Myocyte (in vitro differentiated cells): ENCODE results near the gene KCNJ4. TPM values are rescaled to one million over a fixed set of nuclear protein-coding genes. Genes with fewer than 3 reads are reported as not detected.
"Not testable (repeated sequence)": the region's sequence is repeated elsewhere in the genome, so short reads cannot be mapped to it uniquely, and the experiment has no call there.

ENCODE experiments used
- DNase-seq: peaks from one replicate; pipeline ENCODE4 v3.0.0-alpha.2; 2012; ENCODE audit warnings: low read depth
- total RNA-seq: library from RNA; depleted of rRNA; stranded (reverse); fragments of >200 nt; gene quantifications from 2 replicates; pipeline ENCODE4 v1.2.3, GENCODE V29; 2014

The KCNJ4 gene
- total RNA-seq, 1 donor from 2014 or later = 0.05 TPM

DNA sequence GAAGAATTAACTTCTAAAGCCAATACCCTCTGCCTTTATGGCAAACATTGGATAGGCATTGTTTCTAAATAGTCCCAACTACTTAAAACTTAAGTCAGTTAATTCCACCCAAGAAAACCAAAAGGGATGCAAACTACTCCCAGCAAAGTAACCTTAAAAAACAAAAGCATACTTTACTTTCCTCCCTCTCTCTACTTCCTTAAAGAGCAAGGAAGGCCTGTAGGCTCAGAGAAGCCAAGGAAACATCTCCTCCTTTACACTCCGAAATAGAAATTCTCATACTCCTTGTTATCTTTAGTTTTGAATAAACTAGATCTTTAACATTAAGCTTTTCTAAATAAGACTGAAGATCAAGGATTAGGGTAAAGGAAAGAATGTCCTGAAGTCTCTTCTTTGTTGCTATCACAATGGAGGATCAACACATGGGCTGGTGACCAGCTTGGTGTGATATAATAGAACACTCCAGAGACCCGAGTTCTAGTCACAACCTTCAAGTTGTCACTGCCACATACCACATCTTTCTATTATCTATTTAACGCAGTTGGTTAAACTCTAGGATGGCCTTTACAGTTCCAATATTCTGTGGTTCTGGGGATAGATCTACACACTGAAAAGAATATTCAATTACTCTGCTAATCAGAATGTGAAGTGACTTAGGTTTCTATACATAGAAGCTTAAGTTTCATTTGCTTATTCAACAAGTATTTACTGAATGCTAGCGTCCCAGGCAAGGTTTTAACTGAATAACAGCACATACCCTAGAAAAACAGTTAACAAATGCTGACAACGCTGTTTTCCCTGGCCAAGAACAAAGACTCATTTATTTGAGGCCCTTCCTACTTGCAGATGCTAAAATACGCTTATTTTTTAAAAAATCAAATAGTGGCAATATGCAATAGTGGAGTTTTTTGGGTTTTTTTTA lies 66.2 kb downstream of the KCNJ4 start:
- not testable (repeated sequence) for DNase-seq

DNA sequence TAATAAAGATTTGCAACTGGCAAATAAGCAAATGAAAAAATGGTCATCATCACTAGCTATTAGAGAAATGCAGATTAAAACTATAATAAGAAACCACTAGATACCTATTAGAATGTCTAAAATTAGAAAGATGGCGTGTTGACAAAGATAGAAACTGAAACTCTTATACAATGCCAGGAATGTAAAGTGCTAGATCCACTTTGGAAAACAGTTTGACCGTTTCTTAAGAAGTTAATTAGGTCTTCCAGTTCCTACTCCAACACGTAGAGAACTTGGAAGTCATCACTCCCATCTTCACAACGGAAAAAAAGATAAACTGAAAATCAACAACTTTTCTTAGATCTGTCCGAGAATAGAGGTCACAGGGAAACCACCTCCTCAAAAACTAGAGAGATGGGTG lies 68.1 kb downstream of the KCNJ4 start:
- not testable (repeated sequence) for DNase-seq

DNA sequence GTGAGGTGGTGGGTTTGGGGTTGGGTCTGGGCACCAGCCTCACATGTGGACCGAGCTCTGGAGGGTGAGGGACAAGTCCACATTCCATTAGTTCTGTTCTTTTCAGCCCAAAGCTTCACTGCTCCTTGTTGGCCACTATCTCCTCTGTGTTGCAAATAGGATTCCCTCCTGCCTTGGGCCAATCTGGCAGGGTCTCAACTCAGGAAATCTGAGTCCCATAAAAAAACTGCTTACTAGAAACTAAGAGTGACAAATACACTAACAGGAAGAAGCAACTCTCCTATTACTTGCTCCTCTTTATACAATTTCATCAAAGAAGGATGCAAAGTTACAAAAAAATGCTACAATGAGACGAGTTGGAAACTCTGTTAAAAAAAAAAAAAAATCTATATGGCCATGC lies 71.6 kb downstream of the KCNJ4 start:
- DNase-seq = no peak

DNA sequence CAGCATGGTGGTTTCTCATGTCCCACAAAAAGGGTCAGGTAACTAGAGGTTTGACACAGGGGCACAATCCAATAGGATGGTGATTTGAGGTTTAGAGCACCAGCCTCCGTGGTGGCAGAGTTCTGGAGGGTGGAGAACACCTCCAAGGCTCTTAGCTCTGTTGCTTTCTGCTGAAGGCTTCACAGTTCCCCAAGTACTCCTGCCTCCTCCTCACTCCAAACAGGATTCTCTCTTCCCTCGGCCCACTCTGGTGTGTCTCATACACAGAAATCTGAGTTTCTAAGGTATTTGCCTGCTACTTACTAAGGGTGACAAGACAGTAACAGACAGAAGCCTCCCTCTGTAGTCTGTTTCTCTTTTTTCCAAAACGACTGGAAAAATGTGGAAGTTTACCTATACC lies 73.6 kb downstream of the KCNJ4 start:
- not testable (repeated sequence) for DNase-seq

Other genes with a start within 250 kb of the KCNJ4 start
- gene TMEM184B, start 182.2 kb downstream of the KCNJ4 start, total RNA-seq = 53.4 and 78.0 TPM in 2 replicates
- gene CSNK1E, start 137.8 kb downstream of the KCNJ4 start, total RNA-seq = 98.5 and 111 TPM in 2 replicates
- gene KDELR3, start 12.9 kb upstream of the KCNJ4 start, total RNA-seq = 23.4 and 28.9 TPM in 2 replicates
- gene DDX17, start 51.1 kb upstream of the KCNJ4 start, total RNA-seq = 393 and 559 TPM in 2 replicates
- gene DMC1, start 115.0 kb upstream of the KCNJ4 start, total RNA-seq = 0.52 and 1.2 TPM in 2 replicates
- gene FAM227A, start 201.2 kb upstream of the KCNJ4 start, total RNA-seq = 1.6 and 5.6 TPM in 2 replicates
- gene CBY1, start 201.4 kb upstream of the KCNJ4 start, total RNA-seq = 15.5 and 20.3 TPM in 2 replicates
- 54.7 and 56.4 TPM in 2 replicates for gene TOMM22, start 226.8 kb upstream of the KCNJ4 start, total RNA-seq
- gene JOSD1, start 245.7 kb upstream of the KCNJ4 start, total RNA-seq = 59.2 and 59.4 TPM in 2 replicates